ENCODE data around the gene MAP4K1. TPM values are rescaled to one million over a fixed set of nuclear protein-coding genes. Genes with fewer than 3 reads are reported as not detected.

MAP4K1 gene
- total RNA-seq, 2 donors from 2014 or later, result 12.3 to 17.8 TPM

- H3K9me3 ChIP-seq (ENCODE audit: control insufficient read depth, low read length), result no peaks in the 10 kb centered on the region
- no peaks in the 10 kb centered on the region for H3K4me1 Mint-ChIP-seq
Observed at GRCh38 chr19:38588041-38588440, 29.7 kb downstream of the MAP4K1 start.

GRCh38 chr19:38587562-38587961, 30.2 kb downstream of the MAP4K1 start:
- Mint-ChIP-seq H3K4me3 (no peak overlapping the region), H3K4me1 (no peaks in the 10 kb centered on the region), H3K9me3 (no peaks in the 10 kb centered on the region), H3K36me3 (ENCODE audit: low read depth) (no peaks in the 10 kb centered on the region), H3K27ac (no peak overlapping the region), H3K27me3 (ENCODE audit: insufficient read depth) (no peaks in the 10 kb centered on the region)
- H3K4me1 ChIP-seq (ENCODE audit: control insufficient read depth, insufficient read depth, low read length), result no peaks in the 10 kb centered on the region
- no peak overlapping the region for H3K4me3 ChIP-seq (ENCODE audit: low read length)
- H3K9me3 ChIP-seq (ENCODE audit: control insufficient read depth, low read length), result no peaks in the 10 kb centered on the region
- H3K27me3 ChIP-seq (ENCODE audit: control insufficient read depth, insufficient read depth, low read length, poor library complexity, severe bottlenecking), result no peaks in the 10 kb centered on the region
- TF ChIP-seq, protein P1, sequence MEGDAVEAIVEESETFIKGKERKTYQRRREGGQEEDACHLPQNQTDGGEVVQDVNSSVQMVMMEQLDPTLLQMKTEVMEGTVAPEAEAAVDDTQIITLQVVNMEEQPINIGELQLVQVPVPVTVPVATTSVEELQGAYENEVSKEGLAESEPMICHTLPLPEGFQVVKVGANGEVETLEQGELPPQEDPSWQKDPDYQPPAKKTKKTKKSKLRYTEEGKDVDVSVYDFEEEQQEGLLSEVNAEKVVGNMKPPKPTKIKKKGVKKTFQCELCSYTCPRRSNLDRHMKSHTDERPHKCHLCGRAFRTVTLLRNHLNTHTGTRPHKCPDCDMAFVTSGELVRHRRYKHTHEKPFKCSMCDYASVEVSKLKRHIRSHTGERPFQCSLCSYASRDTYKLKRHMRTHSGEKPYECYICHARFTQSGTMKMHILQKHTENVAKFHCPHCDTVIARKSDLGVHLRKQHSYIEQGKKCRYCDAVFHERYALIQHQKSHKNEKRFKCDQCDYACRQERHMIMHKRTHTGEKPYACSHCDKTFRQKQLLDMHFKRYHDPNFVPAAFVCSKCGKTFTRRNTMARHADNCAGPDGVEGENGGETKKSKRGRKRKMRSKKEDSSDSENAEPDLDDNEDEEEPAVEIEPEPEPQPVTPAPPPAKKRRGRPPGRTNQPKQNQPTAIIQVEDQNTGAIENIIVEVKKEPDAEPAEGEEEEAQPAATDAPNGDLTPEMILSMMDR (conservative IDR thresholded peaks at IDR 0.05), result no peak
- H3K36me3 ChIP-seq (ENCODE audit: control insufficient read depth, insufficient read depth, low read length), result no peaks in the 10 kb centered on the region
- 93 to 100% methylated on average over 1 of the region's 2 CpGs for WGBS, 2 experiments (ENCODE audit: insufficient coverage in 1 of 2, insufficient read length in 1 of 2)
- H3K9ac ChIP-seq (ENCODE audit: extremely low read depth, low read length, poor library complexity, severe bottlenecking), result no peak overlapping the region
- DNase-seq, result no peak
- H3K27ac ChIP-seq (ENCODE audit: low read depth, low read length), result no peak overlapping the region

More at GRCh38 chr19:38588041-38588440, 29.7 kb downstream of the MAP4K1 start:
- Mint-ChIP-seq H3K27me3 (ENCODE audit: insufficient read depth) (no peaks in the 10 kb centered on the region), H3K36me3 (ENCODE audit: low read depth) (no peaks in the 10 kb centered on the region), H3K4me3 (no peak overlapping the region), H3K27ac (no peak overlapping the region), H3K9me3 (no peaks in the 10 kb centered on the region)
- no peaks in the 10 kb centered on the region for H3K4me1 ChIP-seq (ENCODE audit: control insufficient read depth, insufficient read depth, low read length)
- 85 to 96% methylated on average over 2 of the region's 2 CpGs for WGBS, 2 experiments (ENCODE audit: insufficient coverage in 1 of 2, insufficient read length in 1 of 2)
- DNase-seq, result no peak
- H3K36me3 ChIP-seq (ENCODE audit: control insufficient read depth, insufficient read depth, low read length), result no peaks in the 10 kb centered on the region
- no peak overlapping the region for H3K27ac ChIP-seq (ENCODE audit: low read depth, low read length)
- TF ChIP-seq, protein P1 (conservative IDR thresholded peaks at IDR 0.05), result no peak
- H3K9ac ChIP-seq (ENCODE audit: extremely low read depth, low read length, poor library complexity, severe bottlenecking), result no peak overlapping the region
- no peak overlapping the region for H3K4me3 ChIP-seq (ENCODE audit: low read length)
- no peaks in the 10 kb centered on the region for H3K27me3 ChIP-seq (ENCODE audit: control insufficient read depth, insufficient read depth, low read length, poor library complexity, severe bottlenecking)

DNA sequence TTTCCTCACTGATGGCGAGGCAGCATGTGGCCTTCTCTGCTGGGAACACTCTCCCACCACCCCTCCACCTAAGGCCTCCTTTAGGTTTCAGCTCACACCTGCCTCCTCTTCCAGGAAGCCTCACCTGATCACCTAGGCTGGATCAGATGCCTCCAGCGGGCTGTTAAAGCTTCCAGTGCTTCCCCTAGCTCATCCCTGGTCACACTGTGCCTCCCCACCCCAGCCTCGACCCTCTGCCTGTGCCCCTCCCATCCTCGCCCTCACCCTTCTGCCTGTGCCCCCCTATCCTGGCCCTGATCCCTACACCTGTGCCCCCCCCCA, 33.8 kb downstream of the MAP4K1 start:
- Histone ChIP-seq H3K9me3 (ENCODE audit: control insufficient read depth, low read length) (no peaks in the 10 kb centered on the region), H3K4me3 (ENCODE audit: low read length) (no peak overlapping the region), H3K4me1 (ENCODE audit: control insufficient read depth, insufficient read depth, low read length) (no peaks in the 10 kb centered on the region), H3K27me3 (ENCODE audit: control insufficient read depth, insufficient read depth, low read length, poor library complexity, severe bottlenecking) (no peaks in the 10 kb centered on the region), H3K9ac (ENCODE audit: extremely low read depth, low read length, poor library complexity, severe bottlenecking) (no peak overlapping the region), H3K27ac (ENCODE audit: low read depth, low read length) (no peak overlapping the region), H3K36me3 (ENCODE audit: control insufficient read depth, insufficient read depth, low read length) (no peaks in the 10 kb centered on the region)
- TF ChIP-seq, protein P1 (conservative IDR thresholded peaks at IDR 0.05), result no peak
- Mint-ChIP-seq H3K4me1 (no peaks in the 10 kb centered on the region), H3K27me3 (ENCODE audit: insufficient read depth) (no peaks in the 10 kb centered on the region), H3K27ac (no peak overlapping the region), H3K4me3 (no peak overlapping the region), H3K36me3 (ENCODE audit: low read depth) (no peaks in the 10 kb centered on the region), H3K9me3 (no peaks in the 10 kb centered on the region)
- WGBS, 2 experiments (ENCODE audit: insufficient coverage in 1 of 2, insufficient read length in 1 of 2), result 79 to 92% methylated on average over 3 to 4 of the region's 4 CpGs
- DNase-seq, result no peak
